K562 (cell line): Measurements from ENCODE around the gene ULBP2. TPM values are rescaled to one million over a fixed set of nuclear protein-coding genes. Genes with fewer than 3 reads are reported as not detected.

Source experiments
- ADNP ChIP-seq: fragments of 200-800 bp; sonication (Bioruptor generic); IDR thresholded peaks from 2 replicates; pipeline ENCODE4 v1.6.1; 2016; ENCODE audit warnings: missing genetic modification characterization, missing compliant biosample characterization
- CREB1 ChIP-seq, 2 experiments: sonication (generic) in 1 of 2; formaldehyde crosslinking in 1 of 2; IDR thresholded peaks; 2 replicates each; pipeline versions ENCODE4 v1.6.1 to v1.8.0; 2012 to 2022; ENCODE audit warnings: inconsistent platforms in 1 of 2, mild to moderate bottlenecking in 1 of 2, missing genetic modification reagents in 1 of 2, moderate library complexity in 1 of 2
- FUS ChIP-seq: fragments of 200-400 bp; formaldehyde crosslinking; optimal IDR thresholded peaks from 2 replicates; pipeline ENCODE3; 2017; ENCODE audit warnings: low read depth, low read length
- HOXB6 ChIP-seq: fragments of 250-450 bp; sonication (Bioruptor Pico); IDR thresholded peaks from 2 replicates; pipeline ENCODE4 v1.5.1; 2022; ENCODE audit warnings: mild to moderate bottlenecking, borderline replicate concordance
- NFIC ChIP-seq: fragments of 450-650 bp; IDR thresholded peaks from 2 replicates; pipeline ENCODE4 v1.6.1; 2017; ENCODE audit warnings: mild to moderate bottlenecking, inconsistent platforms
- NFRKB ChIP-seq: fragments of 450-650 bp; IDR thresholded peaks from 2 replicates; pipeline ENCODE4 v1.6.1; 2016; ENCODE audit warnings: low read depth
- TFE3 ChIP-seq: fragments of 450-650 bp; formaldehyde crosslinking; IDR thresholded peaks from 2 replicates; pipeline ENCODE4 v1.4.0; 2020; ENCODE audit warnings: mild to moderate bottlenecking, mixed read lengths
- VEZF1 ChIP-seq: fragments of 200-800 bp; sonication (Bioruptor generic); IDR thresholded peaks from 2 replicates; pipeline ENCODE4 v1.6.1; 2017; ENCODE audit warnings: missing genetic modification characterization, missing compliant biosample characterization
- ZNF133 ChIP-seq: fragments of 250-450 bp; sonication (Bioruptor Pico); IDR thresholded peaks from 2 replicates; pipeline ENCODE4 v1.4.0; 2020; ENCODE audit warnings: mild to moderate bottlenecking
- ZNF175 ChIP-seq: fragments of 200-800 bp; sonication (Bioruptor generic); IDR thresholded peaks from 2 replicates; pipeline ENCODE4 v1.6.1; 2016; ENCODE audit warnings: low read depth, mild to moderate bottlenecking, missing genetic modification characterization, missing compliant biosample characterization
- ZNF197 ChIP-seq: fragments of 200-800 bp; sonication (Bioruptor generic); IDR thresholded peaks from 2 replicates; pipeline ENCODE4 v1.6.1; 2016; ENCODE audit warnings: low read depth, missing genetic modification characterization, missing compliant biosample characterization
- ZNF212 ChIP-seq: fragments of 450-650 bp; formaldehyde crosslinking; IDR thresholded peaks from 2 replicates; pipeline ENCODE4 v1.4.0; 2020; ENCODE audit warnings: mild to moderate bottlenecking
- ZNF589 ChIP-seq: fragments of 200-800 bp; sonication (Bioruptor generic); IDR thresholded peaks from 2 replicates; pipeline ENCODE4 v1.6.1; 2016; ENCODE audit warnings: low read depth, missing genetic modification characterization, missing compliant biosample characterization
- ZNF592 ChIP-seq: fragments of 450-650 bp; IDR thresholded peaks from 2 replicates; pipeline ENCODE4 v1.6.1; 2017; ENCODE audit warnings: antibody characterized with exemption, mild to moderate bottlenecking
- polyA plus RNA-seq, 8 experiments: library from polyadenylated mRNA; depleted of rRNA in 4 of 8; stranded (reverse) in 5 of 8; unstranded in 3 of 8; fragments of >200 nt; fragmentation: Nextera tagmentation in 2 of 8; fragmentation: Illumina TruSeq in 1 of 8; extraction: Ambion mirVana in 2 of 8; extraction: Trizol in 1 of 8; gene quantifications; 2 replicates each; pipeline versions ENCODE4 v1.2.1 to v1.2.3, GENCODE V29; 2011 to 2014; ENCODE audit warnings: inconsistent platforms in 1 of 8, missing spikeins in 1 of 8
- total RNA-seq, 7 experiments: library from RNA; depleted of rRNA in 6 of 7; stranded (reverse); fragments of >200 nt in 6 of 7; fragmentation: Illumina TruSeq in 2 of 7; extraction: Trizol in 2 of 7; gene quantifications; 2 replicates each; pipeline versions ENCODE4 v1.2.1 to v1.2.3, GENCODE V29; 2011 to 2021; ENCODE audit warnings: low replicate concordance in 1 of 7
- TF ChIP-seq, protein P1 (sequence below), 3 experiments: fragments of 200-800 bp in 1 of 3; sonication (Bioruptor generic) in 1 of 3; sonication (generic) in 1 of 3; formaldehyde crosslinking in 1 of 3; IDR thresholded peaks; 2 replicates each; pipeline versions ENCODE4 v1.6.1 to v1.8.0; 2016 to 2022; ENCODE audit warnings: mild to moderate bottlenecking in 2 of 3, missing compliant biosample characterization in 2 of 3, missing genetic modification characterization in 2 of 3, missing genetic modification reagents in 1 of 3
- TF ChIP-seq, protein P2 (sequence below): fragments of 250-450 bp; sonication (Bioruptor Pico); IDR thresholded peaks from 2 replicates; pipeline ENCODE4 v1.5.1; 2021; ENCODE audit warnings: mild to moderate bottlenecking

Gene ULBP2
- total and polyA plus RNA-seq, 9 of the 15 experiments (the other 6 are each of a cell fraction or from before 2014, with no cell fraction given) = 0.50 to 5.3 (median 1.2) TPM

- TF ChIP-seq HOXB6 (CRISPR knock-in tag) (no peak), ZNF592 (no peak), NFIC (no peak), FUS (no peak), ADNP (tag) (no peak), NFRKB (no peak), VEZF1 (CRISPR knock-in tag) (no peak), ZNF589 (CRISPR knock-in tag) (no peak), TFE3 (no peak), ZNF175 (CRISPR knock-in tag) (no peak), ZNF197 (no peak), ZNF212 (CRISPR knock-in tag) (no peak), CREB1 (IDR thresholded peaks at IDR 0.05) (peak; percentile 98), CREB1 (CRISPR knock-in tag; IDR thresholded peaks at IDR 0.05) (peak; percentile 98), ZNF133 (CRISPR knock-in tag) (no peak)
- TF ChIP-seq, protein P1, sequence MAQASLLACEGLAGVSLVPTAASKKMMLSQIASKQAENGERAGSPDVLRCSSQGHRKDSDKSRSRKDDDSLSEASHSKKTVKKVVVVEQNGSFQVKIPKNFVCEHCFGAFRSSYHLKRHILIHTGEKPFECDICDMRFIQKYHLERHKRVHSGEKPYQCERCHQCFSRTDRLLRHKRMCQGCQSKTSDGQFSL (CRISPR knock-in tag; IDR thresholded peaks at IDR 0.05) = no peak
- TF ChIP-seq, protein P1 (tag; IDR thresholded peaks at IDR 0.05) = no peak
- TF ChIP-seq, protein P2, sequence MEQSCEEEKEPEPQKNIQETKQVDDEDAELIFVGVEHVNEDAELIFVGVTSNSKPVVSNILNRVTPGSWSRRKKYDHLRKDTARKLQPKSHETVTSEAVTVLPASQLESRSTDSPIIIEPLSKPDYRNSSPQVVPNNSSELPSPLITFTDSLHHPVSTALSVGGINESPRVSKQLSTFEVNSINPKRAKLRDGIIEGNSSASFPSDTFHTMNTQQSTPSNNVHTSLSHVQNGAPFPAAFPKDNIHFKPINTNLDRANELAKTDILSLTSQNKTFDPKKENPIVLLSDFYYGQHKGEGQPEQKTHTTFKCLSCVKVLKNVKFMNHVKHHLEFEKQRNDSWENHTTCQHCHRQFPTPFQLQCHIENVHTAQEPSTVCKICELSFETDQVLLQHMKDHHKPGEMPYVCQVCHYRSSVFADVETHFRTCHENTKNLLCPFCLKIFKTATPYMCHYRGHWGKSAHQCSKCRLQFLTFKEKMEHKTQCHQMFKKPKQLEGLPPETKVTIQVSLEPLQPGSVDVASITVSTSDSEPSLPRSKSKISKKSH = no peak
Observed at GRCh38 chr6:149934249-149935156, 7.3 kb upstream of the ULBP2 start (continued).
